Activated T-cell treated with anti-CD3 and anti-CD28 coated beads, Interleukin-2, amount 50 U/mL, for 24 hours (primary cell): ENCODE data around the gene ATXN7.

Source experiments
- DNase-seq: peaks from one replicate; pipeline ENCODE4 v3.0.0-alpha.2; 2020
- H3K27ac Mint-ChIP-seq: 2 replicates; pipeline ENCODE4 v1.8.0; 2020; ENCODE audit warnings: mild to moderate bottlenecking, mixed read lengths
- H3K27me3 Mint-ChIP-seq: 2 replicates; pipeline ENCODE4 v1.8.0; 2020; ENCODE audit warnings: mixed read lengths
- H3K36me3 Mint-ChIP-seq: 2 replicates; pipeline ENCODE4 v1.8.0; 2020; ENCODE audit warnings: low read depth, mixed read lengths
- H3K4me1 Mint-ChIP-seq: 2 replicates; pipeline ENCODE4 v1.8.0; 2020; ENCODE audit warnings: low read depth, mixed read lengths
- H3K4me3 Mint-ChIP-seq: 2 replicates; pipeline ENCODE4 v1.8.0; 2020; ENCODE audit warnings: mild to moderate bottlenecking, moderate library complexity, mixed read lengths
- H3K9me3 Mint-ChIP-seq: 2 replicates; pipeline ENCODE4 v1.8.0; 2020; ENCODE audit warnings: mixed read lengths

Gene ATXN7

GRCh38 chr3:63927422-63928280 is 64.0 kb downstream of the ATXN7 start:
- Mint-ChIP-seq H3K4me1 (peaks cover 62% of the 10 kb centered on the region), H3K9me3 (no peaks in the 10 kb centered on the region), H3K36me3 (peaks cover 96% of the 10 kb centered on the region), H3K4me3 (no peak overlapping the region), H3K27me3 (no peaks in the 10 kb centered on the region), H3K27ac (no peak overlapping the region)
- no peak for DNase-seq

- no peak overlapping the region for H3K4me3 Mint-ChIP-seq
- no peaks in the 10 kb centered on the region for H3K27me3 Mint-ChIP-seq
- peaks cover 67% of the 10 kb centered on the region for H3K4me1 Mint-ChIP-seq
- H3K36me3 Mint-ChIP-seq = peaks cover 89% of the 10 kb centered on the region
- no peak overlapping the region for H3K27ac Mint-ChIP-seq
- no peak for DNase-seq
- H3K9me3 Mint-ChIP-seq = no peaks in the 10 kb centered on the region
These were observed 67.6 kb downstream of the ATXN7 start for GRCh38 chr3:63931290-63931689.

- Mint-ChIP-seq H3K4me1 (peaks cover 72% of the 10 kb centered on the region), H3K4me3 (no peak overlapping the region), H3K27ac (peak overlapping the region; percentile 83), H3K36me3 (peaks cover 88% of the 10 kb centered on the region), H3K9me3 (no peaks in the 10 kb centered on the region), H3K27me3 (no peaks in the 10 kb centered on the region)
- no peak for DNase-seq
These were observed 69.0 kb downstream of the ATXN7 start for GRCh38 chr3:63932509-63933212.

- H3K27ac Mint-ChIP-seq = peak overlapping the region; percentile 83
These were observed 69.8 kb downstream of the ATXN7 start for GRCh38 chr3:63933459-63933858.

GRCh38 chr3:63934041-63934866 is 70.6 kb downstream of the ATXN7 start:
- Mint-ChIP-seq H3K36me3 (peaks cover 81% of the 10 kb centered on the region), H3K4me1 (peaks cover 77% of the 10 kb centered on the region), H3K27me3 (no peaks in the 10 kb centered on the region), H3K9me3 (no peaks in the 10 kb centered on the region), H3K4me3 (peak overlapping the region; percentile 7), H3K27ac (peak overlapping the region; percentile 83)
- DNase-seq = no peak

More at GRCh38 chr3:63933459-63933858, 69.8 kb downstream of the ATXN7 start:
- Mint-ChIP-seq H3K27me3 (no peaks in the 10 kb centered on the region), H3K9me3 (no peaks in the 10 kb centered on the region), H3K4me3 (peak overlapping the region; percentile 7), H3K36me3 (peaks cover 82% of the 10 kb centered on the region), H3K4me1 (peaks cover 77% of the 10 kb centered on the region)
- DNase-seq = no peak

- no peak overlapping the region for H3K4me3 Mint-ChIP-seq
- H3K36me3 Mint-ChIP-seq = peaks cover 77% of the 10 kb centered on the region
- DNase-seq = no peak
- peaks cover 78% of the 10 kb centered on the region for H3K4me1 Mint-ChIP-seq
- H3K27ac Mint-ChIP-seq = no peak overlapping the region
- no peaks in the 10 kb centered on the region for H3K9me3 Mint-ChIP-seq
- no peaks in the 10 kb centered on the region for H3K27me3 Mint-ChIP-seq
These were observed 73.3 kb downstream of the ATXN7 start for GRCh38 chr3:63936925-63937324.

- Mint-ChIP-seq H3K27ac (no peak overlapping the region), H3K4me1 (peaks cover 71% of the 10 kb centered on the region), H3K27me3 (no peaks in the 10 kb centered on the region), H3K36me3 (peaks cover 75% of the 10 kb centered on the region), H3K4me3 (no peak overlapping the region), H3K9me3 (no peaks in the 10 kb centered on the region)
- no peak for DNase-seq
These were observed 74.3 kb downstream of the ATXN7 start for GRCh38 chr3:63937661-63938651.

- no peaks in the 10 kb centered on the region for H3K27me3 Mint-ChIP-seq
- H3K36me3 Mint-ChIP-seq = peaks cover 81% of the 10 kb centered on the region
- no peak for DNase-seq
- H3K4me1 Mint-ChIP-seq = peaks cover 68% of the 10 kb centered on the region
- H3K27ac Mint-ChIP-seq = no peak overlapping the region
- H3K9me3 Mint-ChIP-seq = no peaks in the 10 kb centered on the region
- no peak overlapping the region for H3K4me3 Mint-ChIP-seq
These were observed 76.7 kb downstream of the ATXN7 start for GRCh38 chr3:63940389-63940757.

- no peaks in the 10 kb centered on the region for H3K27me3 Mint-ChIP-seq
- H3K36me3 Mint-ChIP-seq = peaks cover 76% of the 10 kb centered on the region
- H3K4me3 Mint-ChIP-seq = no peak overlapping the region
- no peak for DNase-seq
- peaks cover 71% of the 10 kb centered on the region for H3K4me1 Mint-ChIP-seq
- no peak overlapping the region for H3K27ac Mint-ChIP-seq
- H3K9me3 Mint-ChIP-seq = no peaks in the 10 kb centered on the region
These were observed 78.9 kb downstream of the ATXN7 start for GRCh38 chr3:63942528-63942927.

- peaks cover 70% of the 10 kb centered on the region for H3K4me1 Mint-ChIP-seq
- peak overlapping the region; percentile 35 for H3K27ac Mint-ChIP-seq
These were observed 80.0 kb downstream of the ATXN7 start for GRCh38 chr3:63943678-63944077.

GRCh38 chr3:63945558-63946096 is 82.0 kb downstream of the ATXN7 start:
- H3K27ac Mint-ChIP-seq = peak overlapping the region; percentile 4
- peaks cover 73% of the 10 kb centered on the region for H3K36me3 Mint-ChIP-seq
- H3K4me1 Mint-ChIP-seq = peaks cover 68% of the 10 kb centered on the region
- H3K9me3 Mint-ChIP-seq = no peaks in the 10 kb centered on the region
- DNase-seq = no peak
- no peaks in the 10 kb centered on the region for H3K27me3 Mint-ChIP-seq
- no peak overlapping the region for H3K4me3 Mint-ChIP-seq

More at GRCh38 chr3:63943678-63944077, 80.0 kb downstream of the ATXN7 start:
- no peaks in the 10 kb centered on the region for H3K9me3 Mint-ChIP-seq
- H3K36me3 Mint-ChIP-seq = peaks cover 81% of the 10 kb centered on the region
- no peak for DNase-seq
- no peak overlapping the region for H3K4me3 Mint-ChIP-seq
- no peaks in the 10 kb centered on the region for H3K27me3 Mint-ChIP-seq

- no peak for DNase-seq
- Mint-ChIP-seq H3K36me3 (peaks cover 63% of the 10 kb centered on the region), H3K4me1 (peaks cover 75% of the 10 kb centered on the region), H3K27me3 (no peaks in the 10 kb centered on the region), H3K27ac (peak overlapping the region; percentile 29), H3K4me3 (no peak overlapping the region), H3K9me3 (no peaks in the 10 kb centered on the region)
These were observed 83.1 kb downstream of the ATXN7 start for GRCh38 chr3:63946753-63947152.

- peaks cover 78% of the 10 kb centered on the region for H3K4me1 Mint-ChIP-seq
- H3K36me3 Mint-ChIP-seq = peaks cover 61% of the 10 kb centered on the region
- H3K4me3 Mint-ChIP-seq = no peak overlapping the region
- H3K27me3 Mint-ChIP-seq = no peaks in the 10 kb centered on the region
- peak overlapping the region; percentile 4 for H3K27ac Mint-ChIP-seq
- H3K9me3 Mint-ChIP-seq = no peaks in the 10 kb centered on the region
- DNase-seq = no peak
These were observed 83.9 kb downstream of the ATXN7 start for GRCh38 chr3:63947594-63947993.
